NT2/D1 (cell line): ENCODE results near the gene TCN2.

Source experiments
- DNase-seq: peaks from one replicate; pipeline ENCODE4 v3.0.0-alpha.2; 2011; ENCODE audit warnings: low read depth, low spot score
- H3K27me3 ChIP-seq: 2 replicates; pipeline ENCODE4 v1.6.0; 2011; ENCODE audit warnings: mild to moderate bottlenecking; ENCODE audit not compliant: insufficient read length, insufficient read depth
- H3K36me3 ChIP-seq: 2 replicates; pipeline ENCODE4 v1.6.1; 2011; ENCODE audit warnings: mild to moderate bottlenecking, low read length, mixed read lengths; ENCODE audit not compliant: insufficient read depth, insufficient read length
- H3K4me1 ChIP-seq: 2 replicates; pipeline ENCODE4 v1.5.1; 2011; ENCODE audit not compliant: insufficient read depth, insufficient read length
- H3K4me3 ChIP-seq: 2 replicates; pipeline ENCODE4 v1.5.1; 2011; ENCODE audit warnings: low read depth; ENCODE audit not compliant: insufficient read length
- H3K9ac ChIP-seq: 2 replicates; pipeline ENCODE4 v1.6.0; 2011; ENCODE audit warnings: low read depth; ENCODE audit not compliant: insufficient read length
- H3K9me3 ChIP-seq: 2 replicates; pipeline ENCODE4 v1.5.1; 2011; ENCODE audit warnings: mild to moderate bottlenecking, low read length; ENCODE audit not compliant: insufficient read depth
- SUZ12 ChIP-seq: IDR thresholded peaks from 2 replicates; pipeline ENCODE4 v1.6.1; 2011; ENCODE audit not compliant: insufficient read length, insufficient read depth; ENCODE audit errors: extremely low read depth
- YY1 ChIP-seq: IDR thresholded peaks from 2 replicates; pipeline ENCODE4 v1.6.1; 2011; ENCODE audit not compliant: insufficient read length, insufficient read depth
- ZNF274 ChIP-seq: IDR thresholded peaks from 2 replicates; pipeline ENCODE4 v1.6.1; 2011; ENCODE audit warnings: mild to moderate bottlenecking, low read depth, low read length

The TCN2 gene

DNA sequence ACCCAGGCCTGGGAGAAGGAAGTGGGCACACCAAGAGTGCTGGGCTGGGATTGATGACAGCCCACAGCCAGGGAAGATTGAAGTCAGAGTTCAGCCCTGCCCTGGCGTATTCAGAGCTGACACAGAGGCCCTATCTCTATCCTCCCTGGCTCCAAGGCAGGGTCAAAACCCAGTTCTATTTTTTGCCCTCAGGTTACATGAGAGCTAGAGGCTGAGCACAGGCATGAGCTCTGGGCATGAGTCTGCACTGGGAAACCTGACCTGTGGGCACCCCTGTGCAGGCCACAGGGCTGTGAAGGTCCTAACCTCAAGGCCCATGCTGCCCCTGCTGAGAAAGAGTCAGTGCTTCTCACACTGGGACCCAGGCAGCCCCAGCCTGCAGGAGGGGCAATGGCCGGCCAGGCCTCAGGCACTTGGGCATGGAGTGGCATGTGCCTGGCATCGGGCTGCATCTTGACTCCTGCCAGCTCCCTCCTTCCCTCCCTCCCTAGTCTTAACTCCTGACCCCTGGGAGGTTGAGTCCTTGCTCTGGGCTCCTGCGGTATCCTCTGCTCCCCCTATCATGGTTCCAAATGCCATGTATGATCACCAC, 34.0 kb downstream of the TCN2 start:
- Histone ChIP-seq H3K9me3 (no peaks in the 10 kb centered on the region), H3K4me3 (no peak overlapping the region), H3K9ac (no peak overlapping the region), H3K27me3 (no peaks in the 10 kb centered on the region), H3K4me1 (peaks cover 8% of the 10 kb centered on the region), H3K36me3 (no peaks in the 10 kb centered on the region)
- TF ChIP-seq YY1 (no peak), SUZ12 (no peak), ZNF274 (no peak)
- DNase-seq = no peak

DNA sequence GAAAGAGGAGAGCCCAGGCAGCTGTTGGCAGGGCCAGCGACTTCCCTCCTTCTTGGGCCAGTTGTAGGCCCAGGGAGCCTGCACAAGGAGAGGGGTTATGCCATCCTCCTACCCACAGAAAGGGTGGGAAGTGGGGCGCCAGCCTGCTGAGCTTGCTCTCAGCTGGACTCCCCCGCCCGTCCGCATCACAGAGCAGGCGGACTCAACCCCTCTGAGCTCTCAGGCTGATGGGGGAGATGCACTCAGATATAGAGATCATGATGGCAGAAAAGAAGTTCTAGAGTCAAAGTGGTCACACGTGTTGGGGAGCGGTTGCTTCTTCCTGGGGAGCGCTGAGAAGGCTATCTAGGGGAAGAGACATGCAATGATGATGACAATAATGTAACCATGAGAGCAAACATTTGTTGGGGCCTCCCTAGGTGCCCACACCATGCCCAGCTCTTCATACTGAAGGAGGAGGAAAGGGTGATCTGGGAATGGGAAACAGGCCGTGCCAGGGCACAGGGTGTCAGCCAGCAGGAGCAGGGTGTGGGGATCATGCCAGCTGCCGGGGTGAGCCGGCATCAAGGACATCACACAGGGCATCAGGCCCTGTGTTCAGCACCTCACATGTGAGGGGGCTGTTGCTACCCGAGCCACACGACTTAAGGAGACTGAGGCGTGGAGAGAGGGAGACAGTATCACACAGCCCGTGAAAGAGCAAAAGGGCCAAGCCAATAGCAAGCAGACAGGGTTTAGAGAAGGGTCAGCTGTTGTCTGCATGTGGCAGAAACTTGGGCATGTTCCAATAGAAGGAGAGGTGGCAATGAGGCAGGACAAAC, 36.3 kb downstream of the TCN2 start:
- no peak for TF ChIP-seq YY1
- TF ChIP-seq SUZ12 = no peak
- TF ChIP-seq ZNF274 = no peak
- Histone ChIP-seq H3K9ac (no peak overlapping the region), H3K27me3 (no peaks in the 10 kb centered on the region), H3K4me3 (no peak overlapping the region), H3K4me1 (peaks cover 7% of the 10 kb centered on the region), H3K9me3 (no peaks in the 10 kb centered on the region), H3K36me3 (no peaks in the 10 kb centered on the region)
- no peak for DNase-seq

DNA sequence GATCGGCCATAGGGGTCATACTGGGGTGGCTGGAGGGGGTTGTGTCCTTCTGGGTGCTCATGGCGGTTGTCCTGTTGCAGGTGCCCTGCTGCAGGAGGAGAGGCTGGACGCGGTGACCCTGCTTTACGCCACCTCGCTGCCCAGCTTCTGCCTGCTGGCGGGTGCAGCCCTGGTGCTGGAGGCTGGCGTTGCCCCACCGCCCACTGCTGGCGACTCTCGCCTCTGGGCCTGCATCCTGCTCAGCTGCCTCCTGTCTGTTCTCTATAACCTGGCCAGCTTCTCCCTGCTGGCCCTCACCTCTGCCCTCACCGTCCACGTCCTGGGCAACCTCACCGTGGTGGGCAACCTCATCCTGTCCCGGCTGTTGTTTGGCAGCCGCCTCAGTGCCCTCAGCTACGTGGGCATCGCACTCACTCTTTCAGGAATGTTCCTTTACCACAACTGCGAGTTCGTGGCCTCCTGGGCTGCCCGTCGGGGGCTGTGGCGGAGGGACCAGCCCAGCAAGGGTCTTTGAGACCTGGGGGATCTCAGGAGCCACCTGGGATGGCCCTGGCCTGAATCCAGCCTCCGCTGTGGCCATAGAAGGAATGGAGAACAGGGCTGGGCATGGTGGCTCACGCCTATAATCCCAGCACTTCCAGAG, 39.7 kb downstream of the TCN2 start:
- no peaks in the 10 kb centered on the region for H3K27me3 ChIP-seq
- no peak for TF ChIP-seq YY1
- H3K9me3 ChIP-seq = no peaks in the 10 kb centered on the region
- H3K9ac ChIP-seq = no peak overlapping the region
- no peak for DNase-seq
- H3K36me3 ChIP-seq = no peaks in the 10 kb centered on the region
- peaks cover 5% of the 10 kb centered on the region for H3K4me1 ChIP-seq
- H3K4me3 ChIP-seq = no peak overlapping the region

DNA sequence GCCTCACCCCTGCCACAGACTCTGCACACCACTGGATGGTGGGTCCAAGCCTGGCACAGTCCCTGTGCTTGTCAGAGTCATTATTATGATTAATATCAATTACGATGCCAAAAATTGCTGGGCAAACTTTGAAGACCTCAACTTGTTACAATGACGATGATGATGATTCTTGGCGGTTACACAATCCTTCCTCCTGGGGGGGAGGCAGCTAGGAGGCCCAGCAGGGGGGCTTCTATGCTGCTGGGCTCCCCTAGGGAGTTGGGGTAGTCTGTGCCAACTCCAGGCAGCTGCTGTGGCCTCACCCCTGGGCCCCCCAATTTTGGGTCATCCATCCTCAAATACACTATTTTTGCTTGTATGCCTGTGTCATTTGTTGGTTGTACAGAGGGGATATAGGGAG, 40.6 kb downstream of the TCN2 start:
- TF ChIP-seq SUZ12 (no peak), YY1 (no peak)
- no peak for DNase-seq
- Histone ChIP-seq H3K4me1 (peaks cover 5% of the 10 kb centered on the region), H3K9ac (no peak overlapping the region), H3K4me3 (no peak overlapping the region), H3K9me3 (no peaks in the 10 kb centered on the region), H3K27me3 (no peaks in the 10 kb centered on the region), H3K36me3 (no peaks in the 10 kb centered on the region)

DNA sequence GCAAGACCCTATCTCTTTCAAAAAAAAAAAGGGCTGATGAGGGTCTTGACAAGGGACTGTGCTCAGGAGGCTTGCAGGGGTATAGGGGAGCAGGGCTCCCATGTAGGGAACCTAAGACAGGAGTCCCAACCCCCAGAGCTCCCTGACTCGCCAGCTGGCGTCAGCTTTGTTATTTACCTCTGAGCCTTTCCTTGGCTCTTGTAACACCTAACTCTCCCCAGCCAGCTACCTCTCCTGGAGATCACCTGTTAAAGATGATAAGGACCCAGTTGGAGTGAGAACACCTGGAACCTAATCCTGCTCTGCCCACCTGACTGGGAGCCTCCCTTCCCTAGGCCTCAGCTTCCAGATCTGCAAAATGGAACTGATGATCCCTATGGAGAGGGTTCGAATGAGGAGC, 41.9 kb downstream of the TCN2 start:
- no peak for TF ChIP-seq ZNF274
- Histone ChIP-seq H3K27me3 (no peaks in the 10 kb centered on the region), H3K9me3 (no peaks in the 10 kb centered on the region), H3K36me3 (no peaks in the 10 kb centered on the region), H3K4me1 (peaks cover 5% of the 10 kb centered on the region), H3K4me3 (no peak overlapping the region), H3K9ac (no peak overlapping the region)
- DNase-seq = no peak

DNA sequence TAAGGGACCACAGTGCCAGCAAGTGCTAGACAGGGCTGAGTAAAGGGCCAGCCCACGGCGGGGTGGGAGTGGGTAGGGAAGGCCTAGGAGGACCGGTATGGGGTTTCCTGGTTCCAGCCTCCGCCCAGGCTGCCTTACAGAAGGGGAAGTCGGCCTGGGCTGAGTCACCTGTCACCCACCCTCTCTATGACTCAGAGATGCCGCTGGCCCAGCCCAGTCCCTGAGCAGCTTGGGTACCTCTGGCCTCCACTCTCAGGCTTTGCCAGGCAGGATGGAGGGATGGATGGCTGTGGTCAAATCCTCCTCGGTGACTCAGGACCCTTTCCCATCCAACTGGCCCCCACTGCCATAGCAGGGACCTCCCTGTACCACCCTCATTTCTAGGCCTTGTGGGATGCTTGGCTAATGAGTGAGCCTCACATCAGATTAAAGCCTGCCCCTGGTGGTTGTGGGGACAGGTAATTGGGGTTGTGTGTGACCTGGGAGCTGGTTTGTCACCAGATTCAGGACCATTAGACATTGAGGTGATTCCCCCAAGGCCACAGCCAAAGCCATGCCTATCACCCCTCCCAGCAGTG, 42.5 kb downstream of the TCN2 start:
- Histone ChIP-seq H3K36me3 (no peaks in the 10 kb centered on the region), H3K9ac (no peak overlapping the region), H3K4me3 (no peak overlapping the region), H3K4me1 (peaks cover 5% of the 10 kb centered on the region), H3K27me3 (no peaks in the 10 kb centered on the region), H3K9me3 (no peaks in the 10 kb centered on the region)
- TF ChIP-seq SUZ12 (no peak), ZNF274 (no peak), YY1 (no peak)
- DNase-seq = no peak

DNA sequence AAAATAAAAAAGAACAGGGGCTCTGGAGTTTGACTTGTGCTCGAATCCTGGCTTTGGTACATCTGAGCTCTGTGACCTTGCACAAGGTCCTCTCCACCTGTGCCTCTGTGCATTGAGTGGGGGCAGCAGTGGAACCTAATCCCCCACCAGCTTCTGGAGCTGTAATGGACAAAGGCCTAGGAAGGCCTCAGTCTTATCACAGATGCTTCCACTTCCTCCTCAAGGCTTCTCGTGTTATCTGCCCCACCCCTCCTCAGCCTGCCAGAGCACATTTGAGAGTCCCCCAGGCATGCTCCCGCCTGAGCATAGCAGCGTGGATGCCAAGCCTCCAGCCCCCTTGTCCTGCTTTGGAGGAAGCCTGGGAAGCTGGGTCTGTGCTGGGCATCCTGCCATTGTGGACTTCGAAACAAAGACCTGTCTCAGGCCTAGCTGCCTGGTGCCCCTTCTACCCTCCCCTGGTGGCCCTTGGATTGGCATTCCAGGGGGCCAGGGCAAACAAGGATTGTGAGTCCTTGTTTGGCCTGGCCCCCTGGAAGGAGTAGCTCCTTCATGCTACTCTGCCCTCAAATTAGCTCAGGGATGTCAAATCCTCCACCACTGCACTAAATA, 43.6 kb downstream of the TCN2 start:
- no peaks in the 10 kb centered on the region for H3K27me3 ChIP-seq
- H3K9me3 ChIP-seq = peaks cover 3% of the 10 kb centered on the region; the same call in 1 of the 2 replicates
- no peak overlapping the region for H3K9ac ChIP-seq
- H3K4me3 ChIP-seq = no peak overlapping the region
- H3K36me3 ChIP-seq = no peaks in the 10 kb centered on the region
- no peak for DNase-seq
- TF ChIP-seq YY1 (no peak), ZNF274 (no peak), SUZ12 (no peak)
- H3K4me1 ChIP-seq = peaks cover 5% of the 10 kb centered on the region
